ENCODE data around the gene ALG14. TPM values are rescaled to one million over a fixed set of nuclear protein-coding genes. Genes with fewer than 3 reads are reported as not detected.

ALG14 gene
- polyA plus RNA-seq, 1 of the 3 experiments (the other 2 are of a cell fraction), result 2.5 TPM

DNA sequence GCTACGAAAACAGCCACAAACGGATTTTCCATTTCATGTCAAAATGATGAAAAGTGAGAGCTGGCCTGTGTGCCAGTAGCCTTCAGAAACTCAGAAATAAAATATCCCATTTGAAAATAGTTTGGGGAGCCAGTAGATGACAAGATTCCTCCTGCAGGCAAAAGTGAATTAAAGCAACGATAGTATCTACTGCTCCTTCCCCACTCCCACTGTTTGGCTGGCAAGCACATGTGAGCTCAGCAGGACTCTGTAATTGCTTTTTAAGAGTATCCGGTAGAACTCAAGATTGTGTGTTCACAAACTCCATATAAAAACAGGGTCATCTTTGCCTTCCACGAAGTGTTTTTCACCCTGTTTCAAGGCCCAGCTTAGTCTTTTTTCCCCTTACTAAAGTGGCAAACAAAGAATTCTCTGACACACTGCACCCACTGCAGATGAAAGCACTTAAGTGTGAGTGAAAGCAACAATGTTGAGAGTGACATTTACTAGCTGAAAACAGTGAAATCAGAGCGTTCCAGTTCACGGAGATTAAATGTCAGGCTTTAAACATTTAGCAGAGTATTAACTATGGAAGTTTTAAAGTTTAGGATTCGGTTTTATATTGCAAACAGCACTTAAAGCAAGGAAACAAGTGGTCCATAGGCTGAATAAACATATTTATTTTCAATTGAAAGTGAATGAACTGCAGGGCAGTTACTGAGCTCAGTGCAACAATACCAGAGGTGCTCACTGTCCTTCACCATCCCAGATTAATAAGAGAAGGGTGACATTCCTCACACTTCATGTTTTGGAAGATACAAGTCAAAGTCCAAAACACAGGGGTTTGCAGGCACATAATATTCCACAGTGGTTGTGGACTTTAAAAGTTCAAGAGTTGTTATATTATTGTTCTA, 70.0 kb downstream of the ALG14 start (continued):
- TF ChIP-seq, protein P1, sequence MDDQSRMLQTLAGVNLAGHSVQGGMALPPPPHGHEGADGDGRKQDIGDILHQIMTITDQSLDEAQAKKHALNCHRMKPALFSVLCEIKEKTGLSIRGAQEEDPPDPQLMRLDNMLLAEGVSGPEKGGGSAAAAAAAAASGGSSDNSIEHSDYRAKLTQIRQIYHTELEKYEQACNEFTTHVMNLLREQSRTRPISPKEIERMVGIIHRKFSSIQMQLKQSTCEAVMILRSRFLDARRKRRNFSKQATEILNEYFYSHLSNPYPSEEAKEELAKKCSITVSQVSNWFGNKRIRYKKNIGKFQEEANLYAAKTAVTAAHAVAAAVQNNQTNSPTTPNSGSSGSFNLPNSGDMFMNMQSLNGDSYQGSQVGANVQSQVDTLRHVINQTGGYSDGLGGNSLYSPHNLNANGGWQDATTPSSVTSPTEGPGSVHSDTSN (IDR thresholded peaks at IDR 0.05), result peak; percentile 49
- no peak for TF ChIP-seq SMC3 (IDR thresholded peaks at IDR 0.05; ENCODE audit: low read depth, low read length)
- no peak for TF ChIP-seq MEF2A (IDR thresholded peaks at IDR 0.05; ENCODE audit: borderline replicate concordance, low read depth)
- peak; percentile 63 for TF ChIP-seq CHD2 (IDR thresholded peaks at IDR 0.05; ENCODE audit: low read length, partially characterized antibody)
- TF ChIP-seq SIN3A (IDR thresholded peaks at IDR 0.05; ENCODE audit: borderline replicate concordance, low read depth, low read length), result no peak
- no peak for TF ChIP-seq FOXJ3 (CRISPR knock-in tag; IDR thresholded peaks at IDR 0.05)
- no peak for TF ChIP-seq TEAD4 (IDR thresholded peaks at IDR 0.05; ENCODE audit: borderline replicate concordance, insufficient read depth)
- peak; percentile 52; the same call in 1 of the 2 replicates for TF ChIP-seq TCF12 (IDR thresholded peaks at IDR 0.05)
- TF ChIP-seq RFX5 (IDR thresholded peaks at IDR 0.05; ENCODE audit: low read length), result 0 out of 2 replicates have a peak, but pooled peaks have one; percentile 16
- TF ChIP-seq, protein P2, sequence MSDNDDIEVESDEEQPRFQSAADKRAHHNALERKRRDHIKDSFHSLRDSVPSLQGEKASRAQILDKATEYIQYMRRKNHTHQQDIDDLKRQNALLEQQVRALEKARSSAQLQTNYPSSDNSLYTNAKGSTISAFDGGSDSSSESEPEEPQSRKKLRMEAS (IDR thresholded peaks at IDR 0.05; ENCODE audit: low read depth), result peak; percentile 80; the same call in 1 of the 2 replicates
- no peak for TF ChIP-seq NRF1 (IDR thresholded peaks at IDR 0.05; ENCODE audit: low read depth, low read length)
- no peak for TF ChIP-seq JUND (IDR thresholded peaks at IDR 0.05)
- peak; percentile 70; the same call in 1 of the 2 replicates for TF ChIP-seq RCOR1 (IDR thresholded peaks at IDR 0.05; ENCODE audit: low read length)
- TF ChIP-seq GATA2 (CRISPR knock-in tag; IDR thresholded peaks at IDR 0.05), result peak; percentile 63

DNA sequence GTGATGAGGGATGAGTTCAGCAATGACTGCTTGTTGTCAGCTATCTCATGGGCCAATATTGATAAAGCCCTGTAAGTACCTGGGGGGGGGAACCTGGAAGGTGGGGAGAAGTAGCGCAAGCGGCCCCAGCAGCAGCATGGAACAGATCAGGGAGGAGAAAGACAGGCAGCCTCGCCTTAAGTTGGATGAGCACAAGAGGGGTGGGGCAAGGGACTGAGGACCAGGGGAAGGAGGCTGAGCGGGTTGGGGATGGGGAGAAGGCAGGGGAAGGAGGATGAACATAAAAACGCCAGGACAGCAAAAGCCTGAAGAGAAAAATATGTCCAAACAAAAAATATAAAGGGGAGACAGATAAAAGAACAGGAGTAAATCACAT, 70.6 kb downstream of the ALG14 start:
- ChIA-PET POLR2A (interaction anchor here (1.6 kb wide), 1 partner anchor 75 kb away, joined by 5 read pairs; the partner anchor contains the start of gene CNN3), CTCF (interaction anchor here (0.6 to 3.5 kb wide), 7 partner anchors 13 to 148 kb away, joined by 3 to 17 read pairs (median 5); no protein-coding TSS in a partner anchor)
- WGBS (ENCODE audit: low lambda C conversion rate), result 57% methylated on average over 5 of the region's 5 CpGs
- Histone ChIP-seq H3K9ac (peak overlapping the region; percentile 30; the same call in 1 of the 2 replicates), H3F3A (replicated peaks; ENCODE audit: insufficient read depth) (peaks cover 19% of the 10 kb centered on the region), H3K9me2 (no peaks in the 10 kb centered on the region), H3K4me3 (ENCODE audit: low read depth in 2 of 2, low read length in 1 of 2) (no peak overlapping the region), H3K4me2 (peak overlapping the region; percentile 74), H3K4me1 (ENCODE audit: control insufficient read depth in 1 of 2, insufficient read depth in 2 of 2, low read depth in 1 of 2, low read length in 1 of 2) (peaks cover 19 to 30% of the 10 kb centered on the region in 2 experiments), H3K36me3 (replicated peaks in 1 of 2; ENCODE audit: control insufficient read depth in 1 of 2, insufficient read depth in 2 of 2, low read length in 1 of 2) (no peaks in the 10 kb centered on the region), H2AFZ (ENCODE audit: low read depth) (peak overlapping the region; percentile 84; the same call in 1 of the 2 replicates), H3K79me2 (ENCODE audit: insufficient read depth) (no peaks in the 10 kb centered on the region), H3K27me3 (ENCODE audit: insufficient read depth) (no peaks in the 10 kb centered on the region), H3K9me3 (no peaks in the 10 kb centered on the region), H3K27ac (ENCODE audit: low read depth in 2 of 2, low read length in 1 of 2) (peak overlapping the region; percentile 68 to 98; a peak in 3 of 4 replicates), H4K20me1 (ENCODE audit: insufficient read depth) (no peaks in the 10 kb centered on the region)
- TF ChIP-seq GATA2 (CRISPR knock-in tag; IDR thresholded peaks at IDR 0.05) (no peak), FOSL2 (IDR thresholded peaks at IDR 0.05; ENCODE audit: borderline replicate concordance, low read depth) (no peak), RXRA (IDR thresholded peaks at IDR 0.05; ENCODE audit: borderline replicate concordance, low read depth) (no peak), NRF1 (IDR thresholded peaks at IDR 0.05; ENCODE audit: low read depth, low read length) (no peak), RAD21 (IDR thresholded peaks at IDR 0.05; ENCODE audit: low read length) (no peak)
- DNase-seq, result no peak

Data from SK-N-SH (cell line).